Neural crest cell (in vitro differentiated cells): Measurements from ENCODE around the gene MPP7. TPM values are rescaled to one million over a fixed set of nuclear protein-coding genes. Genes with fewer than 3 reads are reported as not detected.

ENCODE experiments used
- DNase-seq: peaks from one replicate; pipeline ENCODE4 v3.0.0; 2021; ENCODE audit warnings: low read depth, mixed read lengths, low spot score
- H3K27ac Mint-ChIP-seq: one replicate; pipeline ENCODE4 v1.8.0; 2021; ENCODE audit warnings: mild to moderate bottlenecking, mixed read lengths; ENCODE audit not compliant: unreplicated experiment
- H3K27me3 Mint-ChIP-seq: 2 replicates; pipeline ENCODE4 v1.8.0; 2021; ENCODE audit warnings: low read depth, mild to moderate bottlenecking, mixed read lengths
- H3K36me3 Mint-ChIP-seq: 2 replicates; pipeline ENCODE4 v1.8.0; 2021; ENCODE audit warnings: low read depth, mild to moderate bottlenecking, mixed read lengths
- H3K4me1 Mint-ChIP-seq: 2 replicates; pipeline ENCODE4 v1.8.0; 2021; ENCODE audit warnings: mixed read lengths
- H3K4me3 Mint-ChIP-seq: one replicate; pipeline ENCODE4 v1.8.0; 2021; ENCODE audit warnings: mild to moderate bottlenecking, mixed read lengths
- H3K9me3 Mint-ChIP-seq: 2 replicates; pipeline ENCODE4 v1.8.0; 2021; ENCODE audit warnings: mixed read lengths
- CTCF ChIP-seq: fragments of 200-600 bp; sonication (generic); conservative IDR thresholded peaks from 2 replicates; pipeline ENCODE4 v1.5.0; 2021; ENCODE audit warnings: antibody characterized with exemption, mild to moderate bottlenecking
- total RNA-seq: library from RNA; stranded (reverse); gene quantifications from 2 replicates; pipeline ENCODE4 v1.2.1, GENCODE V29; 2021

The MPP7 gene
- total RNA-seq, 1 donor from 2014 or later = 2.3 TPM

- Mint-ChIP-seq H3K9me3 (no peaks in the 10 kb centered on the region), H3K27ac (no peak overlapping the region), H3K4me3 (no peak overlapping the region), H3K27me3 (peaks cover 12% of the 10 kb centered on the region), H3K4me1 (no peaks in the 10 kb centered on the region), H3K36me3 (no peaks in the 10 kb centered on the region)
- no peak for TF ChIP-seq CTCF
- no peak for DNase-seq
These were observed 9.4 kb downstream of the MPP7 start for GRCh38 chr10:28293236-28294168.

DNA sequence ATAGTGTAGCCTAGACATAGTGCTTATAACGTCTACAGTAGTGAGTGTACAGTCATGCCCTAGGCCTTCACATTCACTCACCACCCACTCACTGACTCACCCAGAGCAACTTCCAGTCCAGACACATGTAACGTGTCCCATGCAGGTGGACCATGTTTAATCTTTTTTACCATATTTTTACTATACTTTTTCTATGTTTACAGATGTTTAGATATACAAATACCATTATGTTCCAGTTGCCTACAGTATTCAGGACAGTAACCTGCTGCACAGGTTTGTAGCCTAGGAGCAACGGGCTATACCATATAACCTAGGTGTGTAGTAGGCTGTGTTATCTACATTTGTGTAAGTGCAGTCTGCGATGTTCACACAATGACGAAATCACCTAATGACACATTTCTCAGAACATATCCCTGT lies 11.0 kb downstream of the MPP7 start:
- no peak overlapping the region for H3K27ac Mint-ChIP-seq
- DNase-seq = no peak
- TF ChIP-seq CTCF = no peak

GRCh38 chr10:28285816-28286215 lies 17.0 kb downstream of the MPP7 start:
- H3K9me3 Mint-ChIP-seq = no peaks in the 10 kb centered on the region
- no peak for TF ChIP-seq CTCF
- no peak overlapping the region for H3K4me3 Mint-ChIP-seq
- no peak for DNase-seq
- H3K36me3 Mint-ChIP-seq = no peaks in the 10 kb centered on the region
- no peak overlapping the region for H3K27ac Mint-ChIP-seq
- H3K4me1 Mint-ChIP-seq = peaks cover 3% of the 10 kb centered on the region
- no peaks in the 10 kb centered on the region for H3K27me3 Mint-ChIP-seq

More for the DNA sequence above, 11.0 kb downstream of the MPP7 start:
- Mint-ChIP-seq H3K36me3 (no peaks in the 10 kb centered on the region), H3K4me1 (no peaks in the 10 kb centered on the region), H3K4me3 (no peak overlapping the region), H3K27me3 (peaks cover 12% of the 10 kb centered on the region), H3K9me3 (no peaks in the 10 kb centered on the region)

- DNase-seq = no peak
- TF ChIP-seq CTCF = no peak
- Mint-ChIP-seq H3K4me1 (peaks cover 8% of the 10 kb centered on the region), H3K27ac (no peak overlapping the region), H3K9me3 (no peaks in the 10 kb centered on the region), H3K36me3 (no peaks in the 10 kb centered on the region), H3K4me3 (no peak overlapping the region), H3K27me3 (no peaks in the 10 kb centered on the region)
These were observed 18.7 kb downstream of the MPP7 start for GRCh38 chr10:28284126-28284525.

DNA sequence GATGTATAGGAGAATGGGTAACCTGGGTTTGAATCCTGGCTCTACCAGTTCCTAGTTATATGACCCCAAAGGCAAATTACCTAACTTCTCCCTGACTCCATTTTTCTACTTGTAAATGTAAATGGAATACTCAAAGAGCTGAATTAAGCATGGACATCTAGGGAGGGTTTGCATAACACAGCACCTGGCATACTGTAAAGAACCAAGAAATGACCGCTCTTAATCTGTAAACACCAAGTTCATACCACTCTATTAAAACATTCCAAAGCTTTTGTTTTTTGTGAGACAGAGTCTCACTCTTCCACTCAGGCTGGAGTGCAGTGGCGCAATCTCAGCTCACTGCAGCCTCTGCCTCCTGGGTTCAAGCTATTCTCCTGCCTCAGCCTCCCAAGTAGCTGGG lies 19.6 kb downstream of the MPP7 start:
- no peak for DNase-seq
- no peak overlapping the region for H3K27ac Mint-ChIP-seq
- H3K4me1 Mint-ChIP-seq = peaks cover 8% of the 10 kb centered on the region
- no peak overlapping the region for H3K4me3 Mint-ChIP-seq
- H3K9me3 Mint-ChIP-seq = no peaks in the 10 kb centered on the region
- no peaks in the 10 kb centered on the region for H3K27me3 Mint-ChIP-seq
- TF ChIP-seq CTCF = no peak
- H3K36me3 Mint-ChIP-seq = no peaks in the 10 kb centered on the region
